Measurements from ENCODE around the gene PIGW.
A peak's percentile ranks its signal among the peaks of the same experiment; 100 is the strongest.
"Not testable (repeated sequence)": the region's sequence is repeated elsewhere in the genome, so short reads cannot be mapped to it uniquely, and the experiment has no call there.

PIGW gene

DNA sequence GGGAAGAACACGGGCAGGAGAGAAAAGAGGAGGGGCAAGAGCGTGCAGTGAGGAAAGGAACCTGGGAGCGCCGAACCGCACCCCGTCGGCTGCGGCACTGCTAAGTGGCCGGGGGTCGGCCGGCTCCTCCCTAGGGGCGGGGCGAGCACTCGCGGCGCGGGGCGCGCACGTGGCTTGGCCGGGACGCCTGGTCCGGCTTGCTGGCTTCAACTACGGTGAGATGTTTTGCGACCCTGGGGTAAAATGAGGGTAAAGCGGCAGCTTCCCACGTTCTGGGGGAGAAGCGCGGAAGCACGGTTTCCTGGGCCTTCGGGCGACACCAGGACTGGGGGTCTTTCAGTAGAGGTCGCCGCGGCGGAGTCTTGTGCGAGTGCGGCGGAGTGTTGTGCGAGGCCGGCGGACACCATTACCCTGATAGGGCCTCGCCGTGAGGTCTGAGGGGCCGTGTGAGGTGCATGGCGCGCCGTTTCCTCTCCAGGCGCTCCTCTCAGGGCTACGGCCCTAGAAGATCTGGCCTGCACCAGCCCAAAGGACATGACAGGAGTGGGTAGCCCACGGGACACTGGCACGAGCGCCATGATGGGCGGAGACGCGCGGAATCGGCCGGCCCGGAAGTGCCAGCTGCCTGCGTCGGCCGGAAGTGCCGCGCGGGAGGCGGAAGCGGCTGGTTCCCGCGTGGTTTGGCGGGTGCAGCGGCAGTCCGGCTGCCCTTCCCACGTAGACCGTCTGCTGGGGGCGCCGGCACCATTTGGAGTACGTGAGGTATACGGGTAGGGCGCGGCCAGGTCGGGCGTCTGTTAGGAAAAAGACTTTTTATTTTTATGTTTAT is at the start of gene PIGW, which contains the start of gene MYO19:
PIGW (plus strand) TSS at position 148 of the 829 bp plus-strand sequence. CDS start 2,115 bp downstream, outside the sequence.
MYO19 (minus strand) TSS at position 29 of the 829 bp plus-strand sequence. CDS start 2,330 bp downstream, outside the sequence.
- peak; percentile 95 to 96 for DNase-seq

- DNase-seq = no peak
Observed at GRCh38 chr17:36485027-36485426, 49.8 kb upstream of the PIGW start.

DNA sequence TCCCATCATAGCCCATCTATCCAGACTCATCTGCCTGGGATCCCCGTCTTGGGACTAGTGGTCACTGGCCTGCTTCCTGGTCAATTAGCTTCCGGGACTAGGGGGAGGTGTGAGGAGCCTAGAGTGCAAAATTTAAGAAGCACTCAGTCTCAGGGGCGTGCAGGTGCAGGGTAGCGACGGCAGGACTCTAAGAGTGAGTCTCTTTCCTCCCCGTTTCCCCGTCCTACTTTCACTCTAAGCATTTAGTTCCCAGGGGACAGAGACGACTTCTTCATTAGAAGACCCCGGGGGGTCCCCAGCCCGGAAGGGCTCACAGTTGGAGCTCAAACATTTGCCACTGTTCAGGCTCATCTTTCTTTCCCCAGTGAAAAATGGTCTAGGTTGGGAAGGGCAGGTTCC is 49.0 kb upstream of the PIGW start:
- DNase-seq = peak in 1 of 2 experiments; percentile 22

DNA sequence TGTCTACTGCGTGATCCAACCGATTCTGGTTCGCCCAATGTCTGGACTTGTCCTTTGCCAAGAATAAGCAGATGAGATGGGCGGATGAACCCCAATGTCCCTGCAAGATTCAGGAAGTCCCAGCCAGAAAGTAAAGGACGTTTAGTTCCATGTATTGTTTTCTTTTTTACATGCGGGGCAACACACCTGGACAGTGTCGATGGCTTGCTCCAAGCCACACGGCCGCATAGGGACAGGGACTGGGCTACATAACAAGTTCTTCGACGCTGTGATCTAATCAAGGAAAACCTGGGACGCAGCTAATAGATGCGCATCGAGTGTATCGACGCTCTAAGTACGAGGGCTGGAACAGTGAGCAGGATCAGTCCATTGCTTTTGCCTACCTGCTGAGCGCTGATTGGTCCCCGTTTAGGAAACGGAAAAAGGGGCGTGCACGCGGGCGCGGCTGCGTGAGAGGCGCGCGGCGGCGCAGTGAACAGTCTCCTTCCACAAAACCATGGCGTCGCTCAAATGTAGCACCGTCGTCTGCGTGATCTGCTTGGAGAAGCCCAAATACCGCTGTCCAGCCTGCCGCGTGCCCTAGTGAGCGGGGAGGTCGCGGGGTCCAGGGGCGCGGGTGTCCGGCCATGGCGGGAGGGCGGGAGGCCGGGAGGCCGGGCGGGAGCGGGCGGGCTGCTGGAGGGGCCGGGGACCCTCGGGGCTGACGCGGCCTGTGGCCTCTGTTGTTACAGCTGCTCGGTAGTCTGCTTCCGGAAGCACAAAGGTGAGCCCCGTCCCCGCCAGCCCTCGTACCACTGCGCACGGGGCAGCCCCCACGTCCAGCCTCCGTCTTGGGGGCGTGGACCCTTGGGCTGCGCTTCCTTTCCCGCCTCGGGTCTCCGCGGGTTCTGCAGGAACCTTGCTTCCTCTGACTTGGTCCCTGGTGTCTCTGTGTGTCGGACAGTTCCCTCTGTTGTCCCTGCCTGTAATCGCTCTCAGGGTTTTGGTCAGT is 48.3 kb upstream of the PIGW start, which contains the start of gene ZNHIT3:
ZNHIT3 (plus strand) TSS at position 478 of the 991 bp plus-strand sequence; CDS start at position 497, 19 bp downstream.
- DNase-seq = peak; percentile 92 to 98

GRCh38 chr17:36493956-36494355 is 40.8 kb upstream of the PIGW start:
- DNase-seq = no peak

DNA sequence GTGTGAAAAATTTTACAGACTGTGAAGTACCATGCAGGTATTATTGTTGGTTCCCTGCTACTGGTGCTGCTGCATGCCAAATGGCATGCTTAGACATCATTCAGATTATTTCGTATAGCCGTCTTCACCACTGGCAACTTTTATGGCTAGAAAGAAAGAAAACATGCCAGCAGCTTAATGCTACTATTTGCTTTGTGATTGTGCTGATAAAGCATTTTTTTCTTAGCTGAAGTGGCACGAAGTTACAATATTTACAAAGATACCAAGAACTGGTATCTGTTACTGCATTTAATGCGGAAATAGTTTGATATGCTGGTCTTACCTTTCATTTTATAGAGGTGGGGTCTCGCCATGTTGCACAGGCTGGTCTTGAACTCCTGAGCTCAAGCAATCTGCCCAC is 40.1 kb upstream of the PIGW start:
- no peak for DNase-seq

DNA sequence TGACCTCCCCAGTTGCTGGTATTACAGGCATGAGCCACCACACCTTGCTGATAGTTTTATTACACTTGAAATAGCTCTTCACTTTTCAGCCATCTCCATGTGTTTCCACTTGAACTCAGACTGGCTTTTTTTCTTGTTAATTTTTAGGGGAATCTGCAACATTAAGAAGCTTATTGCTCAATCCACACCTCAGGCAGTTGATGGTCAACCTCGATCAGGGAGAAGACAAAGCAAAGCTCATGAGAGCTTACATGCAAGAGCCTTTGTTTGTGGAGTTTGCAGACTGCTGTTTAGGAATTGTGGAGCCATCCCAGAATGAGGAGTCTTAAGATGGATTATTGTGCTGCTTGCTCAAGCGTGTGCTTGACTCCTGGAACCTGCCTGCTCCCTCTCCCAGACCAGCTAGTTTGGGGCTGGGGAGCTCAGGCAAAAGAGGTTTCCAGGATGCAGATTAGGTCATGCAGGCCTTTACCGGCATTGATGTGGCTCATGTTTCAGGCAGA is 39.7 kb upstream of the PIGW start:
- DNase-seq = no peak

DNA sequence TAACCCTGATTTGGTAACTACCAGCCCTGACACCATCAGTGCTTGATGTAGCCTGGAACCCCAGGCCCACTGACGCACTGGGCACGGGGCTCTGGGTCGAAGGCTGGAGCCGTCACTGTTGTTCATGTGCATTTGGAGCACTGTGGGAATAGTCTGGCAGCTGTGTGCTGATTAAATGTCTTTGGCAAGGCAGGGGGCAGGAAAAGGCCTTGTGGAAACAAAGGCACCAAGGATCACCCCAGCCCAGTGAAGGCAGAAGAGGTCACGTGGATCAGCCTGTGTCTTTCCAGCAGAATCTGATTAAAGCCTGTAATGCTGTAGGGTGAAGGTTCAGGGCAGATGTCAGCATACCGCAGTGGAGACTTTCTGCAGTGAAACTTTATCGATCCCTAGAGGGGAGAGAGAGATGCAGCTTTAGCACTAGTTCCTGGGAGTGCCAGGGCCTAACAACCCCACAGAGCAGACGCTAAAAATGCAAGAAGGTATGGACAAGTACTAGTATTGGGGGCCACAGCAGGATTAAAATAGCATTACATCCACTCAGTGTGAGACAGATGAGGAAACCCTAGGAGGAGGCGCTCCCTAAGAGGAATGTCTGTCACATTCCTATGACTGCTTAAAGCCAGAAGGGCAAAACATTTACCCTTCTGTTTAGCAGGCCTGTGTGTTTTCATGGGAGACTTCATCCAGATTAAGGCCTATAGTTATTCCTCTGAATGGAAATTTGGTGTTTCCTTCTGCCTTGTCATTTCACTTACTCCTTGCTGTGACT is 38.6 kb upstream of the PIGW start:
- DNase-seq = no peak

GRCh38 chr17:36498155-36498554 is 36.6 kb upstream of the PIGW start:
- no peak for DNase-seq

- DNase-seq = no peak
Observed at GRCh38 chr17:36498560-36499300, 36.1 kb upstream of the PIGW start.

- no peak for DNase-seq
Observed at GRCh38 chr17:36500745-36501225, 34.0 kb upstream of the PIGW start.

DNA sequence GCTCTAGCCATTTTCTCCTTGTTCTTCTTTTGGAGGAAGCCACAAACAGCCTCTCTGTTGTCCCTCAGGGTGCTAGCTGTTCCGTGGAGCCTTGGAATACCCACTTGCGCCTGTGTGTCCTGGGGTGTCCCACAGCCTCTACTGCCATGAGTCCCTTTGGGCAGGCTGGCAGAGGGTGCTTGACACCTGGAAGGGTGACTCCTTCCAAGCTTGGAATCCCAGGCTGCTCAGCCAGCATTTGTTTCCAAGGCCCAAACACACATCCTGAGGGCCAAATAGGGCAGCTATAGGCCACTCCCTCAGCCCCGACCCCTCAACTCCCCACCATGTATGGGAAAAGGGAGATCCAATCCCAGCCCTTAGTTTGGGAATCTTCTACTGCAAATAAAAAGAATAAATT is 33.4 kb upstream of the PIGW start:
- DNase-seq = no peak

- DNase-seq = no peak
Observed at GRCh38 chr17:36501963-36502362, 32.8 kb upstream of the PIGW start.

DNA sequence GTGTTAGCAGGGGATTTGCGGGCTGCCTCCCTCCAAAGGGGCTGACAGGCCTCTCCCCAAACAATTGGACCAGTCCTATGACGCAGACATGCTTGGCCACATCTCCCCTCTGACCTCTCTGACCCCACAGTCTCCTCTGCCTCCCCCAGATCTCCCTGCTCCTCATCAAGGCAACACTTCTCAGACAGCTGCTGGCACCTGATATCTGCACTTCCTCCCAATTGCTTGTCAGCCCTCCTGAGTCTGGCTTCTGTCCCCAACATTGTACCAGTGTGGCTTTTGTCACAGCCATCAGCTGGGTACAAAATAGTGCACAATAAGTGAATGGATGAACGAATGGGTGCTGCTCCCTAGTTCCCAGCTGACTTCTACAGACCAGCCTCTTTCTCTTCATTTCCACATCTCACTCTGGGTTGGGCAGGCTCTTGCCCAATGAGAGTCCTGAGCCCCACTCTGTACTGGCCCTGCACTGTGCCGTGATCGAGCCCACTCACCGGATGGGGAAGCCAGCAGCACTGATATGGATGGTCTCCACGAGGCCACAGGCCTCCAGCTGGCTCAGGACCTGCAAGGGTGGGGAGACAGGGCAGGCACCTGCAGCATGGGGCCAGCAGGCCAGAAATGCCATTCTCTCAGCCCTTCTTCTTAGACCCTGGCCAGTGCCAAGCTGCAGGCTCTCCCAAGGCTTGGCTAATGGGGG is 31.2 kb upstream of the PIGW start:
- no peak for DNase-seq

GRCh38 chr17:36504156-36504545 is 30.6 kb upstream of the PIGW start:
- DNase-seq = no peak

GRCh38 chr17:36505171-36505570 is 29.6 kb upstream of the PIGW start:
- no peak for DNase-seq

DNA sequence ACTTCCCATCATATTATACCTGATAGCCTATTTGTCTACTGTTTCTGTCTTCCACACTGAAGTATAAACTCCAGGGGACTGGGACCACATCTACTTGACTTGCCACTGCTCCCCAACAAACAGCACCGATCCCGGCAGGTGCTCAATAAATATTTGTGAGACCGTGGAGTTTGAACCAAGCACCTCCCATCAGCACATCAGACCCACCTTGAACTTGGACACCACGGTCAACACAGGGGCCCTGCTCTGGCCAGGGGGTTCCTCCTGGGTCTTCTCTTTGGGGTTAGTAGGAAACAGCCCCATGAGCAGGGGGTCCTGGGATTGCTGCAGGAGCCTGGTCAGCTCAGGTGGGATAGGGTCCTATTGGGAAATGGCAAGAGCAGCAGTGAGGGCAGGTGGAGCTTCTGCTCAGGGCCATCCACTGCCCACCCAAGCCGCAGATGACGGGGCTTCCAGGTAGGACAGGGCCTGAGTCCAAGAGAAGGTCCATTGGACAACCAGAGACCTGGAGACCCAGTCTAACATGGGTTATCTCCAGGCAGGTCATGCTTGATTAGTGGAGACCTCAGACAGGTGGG is 28.4 kb upstream of the PIGW start:
- DNase-seq = no peak

DNA sequence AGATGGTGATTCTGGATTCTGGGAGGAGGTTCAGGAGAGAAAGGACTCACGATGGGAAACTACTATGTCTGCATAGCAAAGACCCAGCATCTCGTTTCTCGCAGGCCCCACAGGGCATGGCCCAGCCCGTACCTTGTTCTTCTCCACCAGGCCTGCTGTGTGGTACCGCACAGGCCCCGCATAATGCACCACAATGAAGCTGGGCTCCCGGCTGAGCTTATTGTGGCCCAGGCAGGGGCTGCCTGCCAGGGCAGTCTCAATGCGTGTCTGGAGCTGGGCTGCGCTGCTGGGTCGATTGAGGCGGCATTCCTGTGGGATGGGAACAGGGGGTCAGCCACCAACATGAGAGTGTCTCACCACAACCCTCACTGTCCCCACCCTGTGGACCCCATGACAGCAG is 28.0 kb upstream of the PIGW start:
- no peak for DNase-seq

DNA sequence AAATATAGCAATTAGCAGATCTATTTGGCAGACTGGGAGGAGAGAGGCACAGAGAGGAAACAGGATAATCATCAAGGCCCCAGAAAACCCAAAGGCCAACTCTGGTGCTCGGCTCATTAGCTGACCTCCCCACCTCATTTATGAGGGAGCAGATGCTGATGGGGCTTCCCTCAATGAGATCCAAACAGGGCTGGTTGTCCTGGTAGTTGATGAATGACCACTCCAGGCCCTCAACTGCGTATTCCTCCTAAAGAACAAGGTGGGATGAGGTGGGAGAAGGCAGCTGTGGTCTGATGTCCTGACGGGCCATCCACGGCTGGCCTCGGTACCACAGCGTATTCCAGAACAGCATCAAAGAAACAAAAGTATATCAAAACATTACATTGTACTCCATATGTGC is 27.5 kb upstream of the PIGW start:
- DNase-seq = no peak

DNA sequence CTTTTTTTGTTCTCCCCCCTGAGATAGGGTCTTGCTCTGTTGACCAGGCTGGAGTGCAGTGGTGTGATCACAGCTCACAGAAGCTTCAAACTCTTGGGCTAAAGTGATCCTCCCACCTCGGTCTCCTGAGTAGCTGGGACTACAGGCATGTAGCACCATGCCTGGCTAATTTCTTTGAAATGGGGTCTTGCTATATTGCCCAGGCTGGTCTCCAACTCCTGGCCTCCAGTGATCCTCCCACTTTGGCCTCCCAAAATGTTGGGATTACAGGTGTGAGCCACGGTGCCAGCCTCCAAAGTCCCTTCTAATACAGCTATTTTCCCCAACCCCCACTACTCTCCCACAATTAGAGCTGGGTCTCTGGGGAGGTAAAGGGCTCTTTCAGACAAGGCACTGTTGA is 26.3 kb upstream of the PIGW start:
- not testable (repeated sequence) for DNase-seq

Measured in NCI-H2081 (cell line).